GM12878 (cell line): ENCODE measurements around the gene AXIN1. TPM values are rescaled to one million over a fixed set of nuclear protein-coding genes. Genes with fewer than 3 reads are reported as not detected.

Experiments used
- BHLHE40 ChIP-seq, 2 experiments: fragments of 450-650 bp in 1 of 2; IDR thresholded peaks; 2 replicates each; pipeline ENCODE4 v1.6.1; 2011 to 2017; ENCODE audit warnings: low read depth in 2 of 2, borderline replicate concordance in 1 of 2, improper control_type of control experiment in 1 of 2, low read length in 1 of 2, mild to moderate bottlenecking in 1 of 2
- DPF2 ChIP-seq: fragments of 450-650 bp; IDR thresholded peaks from 2 replicates; pipeline ENCODE4 v1.6.1; 2017; ENCODE audit warnings: mild to moderate bottlenecking
- ELK1 ChIP-seq: IDR thresholded peaks from 2 replicates; pipeline ENCODE4 v1.6.1; 2012; ENCODE audit warnings: low read depth, low read length, improper control_type of control experiment
- ESRRA ChIP-seq: IDR thresholded peaks from 2 replicates; pipeline ENCODE4 v1.6.1; 2012; ENCODE audit warnings: mild to moderate bottlenecking, low read length, improper control_type of control experiment
- GATAD2B ChIP-seq: fragments of 450-650 bp; conservative IDR thresholded peaks from 2 replicates; pipeline ENCODE4 v1.6.1; 2017; ENCODE audit warnings: low read depth, mild to moderate bottlenecking, moderate library complexity
- HCFC1 ChIP-seq: fragments of 150-350 bp; IDR thresholded peaks from 2 replicates; pipeline ENCODE4 v1.6.1; 2014; ENCODE audit warnings: low read length
- IRF4 ChIP-seq: IDR thresholded peaks from 2 replicates; pipeline ENCODE4 v1.6.1; 2011; ENCODE audit warnings: low read depth, low read length
- LARP7 ChIP-seq: fragments of 450-650 bp; IDR thresholded peaks from 2 replicates; pipeline ENCODE4 v1.6.1; 2017; ENCODE audit warnings: mild to moderate bottlenecking
- NBN ChIP-seq: fragments of 450-650 bp; IDR thresholded peaks from 2 replicates; pipeline ENCODE4 v1.6.1; 2016
- NR2C2 ChIP-seq: IDR thresholded peaks from 2 replicates; pipeline ENCODE4 v1.6.1; 2011; ENCODE audit warnings: borderline replicate concordance, low read depth; ENCODE audit not compliant: control insufficient read depth, insufficient read length
- POLR2A ChIP-seq: IDR thresholded peaks from 2 replicates; pipeline ENCODE4 v1.6.1; 2011; ENCODE audit warnings: low read depth, mild to moderate bottlenecking, low read length
- POU2F2 ChIP-seq: IDR thresholded peaks from 3 replicates; pipeline ENCODE4 v1.6.1; 2011; ENCODE audit warnings: low read depth, mild to moderate bottlenecking, low read length, borderline replicate concordance
- RELB ChIP-seq: fragments of 450-650 bp; IDR thresholded peaks from 2 replicates; pipeline ENCODE4 v1.6.1; 2017; ENCODE audit warnings: low read depth, mild to moderate bottlenecking, moderate library complexity
- SIN3A ChIP-seq: IDR thresholded peaks from 2 replicates; pipeline ENCODE4 v1.6.1; 2012; ENCODE audit warnings: low read depth, low read length, improper control_type of control experiment
- SMC3 ChIP-seq: IDR thresholded peaks from 2 replicates; pipeline ENCODE4 v1.6.1; 2011; ENCODE audit warnings: low read length, improper control_type of control experiment, borderline replicate concordance
- SUPT20H ChIP-seq: IDR thresholded peaks from 2 replicates; pipeline ENCODE4 v1.6.1; 2011; ENCODE audit warnings: low read depth, mild to moderate bottlenecking, low read length, moderate library complexity, borderline replicate concordance; ENCODE audit not compliant: control insufficient read depth
- TAF1 ChIP-seq: IDR thresholded peaks from 2 replicates; pipeline ENCODE4 v1.6.1; 2011; ENCODE audit warnings: mild to moderate bottlenecking, low read depth, low read length, borderline replicate concordance
- ZNF274 ChIP-seq: IDR thresholded peaks from one replicate; pipeline ENCODE4 v1.8.0; 2011; ENCODE audit not compliant: insufficient read length, insufficient read depth
- ZNF592 ChIP-seq: fragments of 450-650 bp; IDR thresholded peaks from 2 replicates; pipeline ENCODE4 v1.6.1; 2017; ENCODE audit warnings: mild to moderate bottlenecking, moderate library complexity
- polyA plus RNA-seq, 11 experiments: library from polyadenylated mRNA; depleted of rRNA in 4 of 11; unstranded in 6 of 11; stranded (reverse) in 5 of 11; fragments of >200 nt; fragmentation: Nextera tagmentation in 4 of 11; fragmentation: Illumina TruSeq in 1 of 11; extraction: Ambion mirVana in 4 of 11; extraction: Trizol in 1 of 11; gene quantifications; 1 replicate in 1 of 11; 2 replicates in 10 of 11; pipeline versions ENCODE4 v1.2.1 to v1.2.3, GENCODE V29; 2011 to 2016; ENCODE audit warnings: inconsistent platforms in 2 of 11, missing spikeins in 2 of 11, low read depth in 1 of 11
- total RNA-seq, 4 experiments: library from RNA; depleted of rRNA in 3 of 4; stranded (reverse); fragments of >200 nt in 3 of 4; fragmentation: Illumina TruSeq in 1 of 4; extraction: Trizol in 1 of 4; gene quantifications; 2 replicates each; pipeline versions ENCODE4 v1.2.1 to v1.2.3, GENCODE V29; 2013 to 2021
- TF ChIP-seq, protein P1 (sequence below): fragments of 450-650 bp; IDR thresholded peaks from 2 replicates; pipeline ENCODE4 v1.6.1; 2014; ENCODE audit warnings: mild to moderate bottlenecking
- TF ChIP-seq, protein P2 (sequence below): IDR thresholded peaks from 2 replicates; pipeline ENCODE4 v1.6.1; 2011; ENCODE audit warnings: low read depth, mild to moderate bottlenecking, low read length, moderate library complexity, borderline replicate concordance; ENCODE audit errors: extremely low read depth

The AXIN1 gene
- total and polyA plus RNA-seq, 10 of the 15 experiments (the other 5 are each of a cell fraction or from before 2014, with no cell fraction given), result 0.26 to 27.1 (median 7.7) TPM

- TF ChIP-seq SUPT20H, result no peak
- TF ChIP-seq HCFC1, result no peak
- TF ChIP-seq DPF2, result peak; percentile 78
- TF ChIP-seq NBN, result no peak
- no peak for TF ChIP-seq SMC3
- TF ChIP-seq, protein P1, sequence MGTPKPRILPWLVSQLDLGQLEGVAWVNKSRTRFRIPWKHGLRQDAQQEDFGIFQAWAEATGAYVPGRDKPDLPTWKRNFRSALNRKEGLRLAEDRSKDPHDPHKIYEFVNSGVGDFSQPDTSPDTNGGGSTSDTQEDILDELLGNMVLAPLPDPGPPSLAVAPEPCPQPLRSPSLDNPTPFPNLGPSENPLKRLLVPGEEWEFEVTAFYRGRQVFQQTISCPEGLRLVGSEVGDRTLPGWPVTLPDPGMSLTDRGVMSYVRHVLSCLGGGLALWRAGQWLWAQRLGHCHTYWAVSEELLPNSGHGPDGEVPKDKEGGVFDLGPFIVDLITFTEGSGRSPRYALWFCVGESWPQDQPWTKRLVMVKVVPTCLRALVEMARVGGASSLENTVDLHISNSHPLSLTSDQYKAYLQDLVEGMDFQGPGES, result no peak
- no peak for TF ChIP-seq ZNF274
- TF ChIP-seq POLR2A, result peak; percentile 64; the same call in 1 of the 2 replicates
- TF ChIP-seq IRF4, result no peak
- TF ChIP-seq SIN3A, result no peak
- TF ChIP-seq TAF1, result peak; percentile 48; the same call in 1 of the 2 replicates
- no peak for TF ChIP-seq ESRRA
- TF ChIP-seq NR2C2, result no peak
- TF ChIP-seq, protein P2, sequence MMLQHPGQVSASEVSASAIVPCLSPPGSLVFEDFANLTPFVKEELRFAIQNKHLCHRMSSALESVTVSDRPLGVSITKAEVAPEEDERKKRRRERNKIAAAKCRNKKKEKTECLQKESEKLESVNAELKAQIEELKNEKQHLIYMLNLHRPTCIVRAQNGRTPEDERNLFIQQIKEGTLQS, result no peak
- TF ChIP-seq GATAD2B, result peak; percentile 77
- no peak for TF ChIP-seq ZNF592
- TF ChIP-seq LARP7, result peak; percentile 75
- no peak for TF ChIP-seq ELK1
- peak; percentile 71 to 97; a peak in 3 of 4 replicates for TF ChIP-seq BHLHE40 (IDR thresholded peaks at IDR 0.05; ENCODE audit: borderline replicate concordance in 1 of 2, low read depth in 2 of 2, low read length in 1 of 2)
- no peak for TF ChIP-seq POU2F2
- no peak for TF ChIP-seq RELB
Measured at GRCh38 chr16:397135-397661, 44.7 kb upstream of the AXIN1 start, which contains the start of gene NME4 (continued).
